Heart left ventricle (tissue), 16 donors: Measurements from ENCODE around the gene NUF2. TPM values are rescaled to one million over a fixed set of nuclear protein-coding genes. Genes with fewer than 3 reads are reported as not detected.

Source experiments
- ATAC-seq, 4 donors: fragments of 200-7000 bp; cut with Tn5 transposase; one replicate each; pipeline ENCODE4 v1.9.1; 2020 to 2022; ENCODE audit warnings: moderate library complexity in 4 of 4, mild to moderate bottlenecking in 3 of 4, moderate number of reproducible peaks in 1 of 4
- DNase-seq, 5 donors: peaks; one replicate each; pipeline ENCODE4 v3.0.0-alpha.2; 2020
- H3K27ac ChIP-seq, 12 donors: fragments of 200-600 bp; sonication (generic) in 4 of 12; one replicate each; pipeline versions ENCODE4 v1.5.0 to v1.8.0; 2016 to 2022; ENCODE audit warnings: mild to moderate bottlenecking in 2 of 12
- H3K27me3 ChIP-seq, 9 donors: fragments of 200-600 bp; sonication (generic) in 2 of 9; one replicate each; pipeline versions ENCODE4 v1.5.1 to v1.8.0; 2016 to 2022; ENCODE audit warnings: mild to moderate bottlenecking in 3 of 9
- H3K36me3 ChIP-seq, 9 donors: fragments of 200-600 bp; sonication (generic) in 2 of 9; one replicate each; pipeline versions ENCODE4 v1.5.0 to v1.8.0; 2018 to 2022; ENCODE audit warnings: mild to moderate bottlenecking in 2 of 9
- H3K4me1 ChIP-seq, 12 donors: fragments of 200-600 bp; sonication (generic) in 4 of 12; one replicate each; pipeline versions ENCODE4 v1.5.0 to v1.8.0; 2016 to 2022; ENCODE audit warnings: mild to moderate bottlenecking in 3 of 12
- H3K4me3 ChIP-seq, 12 donors: fragments of 200-600 bp; sonication (generic) in 4 of 12; one replicate each; pipeline versions ENCODE4 v1.5.0 to v1.8.0; 2017 to 2022; ENCODE audit warnings: mild to moderate bottlenecking in 9 of 12, moderate library complexity in 4 of 12
- H3K9me3 ChIP-seq, 12 donors: fragments of 200-600 bp; sonication (generic) in 4 of 12; one replicate each; pipeline versions ENCODE4 v1.5.0 to v1.8.0; 2016 to 2022; ENCODE audit warnings: mild to moderate bottlenecking in 1 of 12
- POLR2A ChIP-seq, 2 donors: fragments of 450-650 bp; IDR thresholded peaks; one replicate each; pipeline ENCODE4 v1.6.1; 2017; ENCODE audit warnings: antibody characterized with exemption in 2 of 2, mild to moderate bottlenecking in 2 of 2, moderate library complexity in 2 of 2
- WGBS, 4 donors: extraction: QIAGEN DNeasy Blood & Tissue Kit in 2 of 4; methylation state at CpG; one replicate each; pipeline versions ENCODE4 v1.1.5 to v1.1.7; 2013 to 2018; 5-methylcytosine and 5-hydroxymethylcytosine counted together
- intact Hi-C, 10 donors: fragments of 100-400 bp; cut with DNase I; formaldehyde crosslinking; loops; one replicate each; pipeline versions ENCODE4 v1.11.1 to v1.14.2; 2022
- polyA plus RNA-seq, 2 donors: library from polyadenylated mRNA; stranded (reverse); fragments of 200-250 nt; gene quantifications; one replicate each; pipeline ENCODE4 v1.2.3, GENCODE V29; 2013
- total RNA-seq, 9 donors: library from RNA; depleted of rRNA in 2 of 9; stranded (reverse); fragments of >200 nt in 2 of 9; fragmentation: NEBNext Ultra II Directional in 3 of 9; extraction: Animal tissue kit (Norgen Biotek cat#: 25700) in 3 of 9; gene quantifications; one replicate each; pipeline versions ENCODE4 v1.1.0 to v1.2.4, GENCODE V29; 2016 to 2023
- TF ChIP-seq, protein P1 (sequence below), 12 donors: fragments of 200-600 bp; sonication (generic) in 4 of 12; IDR thresholded peaks; one replicate each; pipeline versions ENCODE4 v1.5.0 to v1.8.0; 2018 to 2022; ENCODE audit warnings: antibody characterized with exemption in 12 of 12, mild to moderate bottlenecking in 5 of 12
- donor health status: ischemic (EF 13 %, LVEDD 7.1; RV severe dilation, severe dysfunction).
- donor health status: healthy with polysubstance abuse.
- donor health status: DM: no; HTN: yes; CAD: no.
- donor health status: DM: no; HTN: no; CAD: no.
- donor health status: ischemic (EF 25% LVEDD 6.9; RV normal size, moderate dysfunction).
- donor health status: ischemic (EF 25% LVEDD 5.7; RV mildly dilated, moderate dysfunction).
- donor health status: healthy.
- donor health status: DM: yes; HTN: yes; CAD: no.
- donor health status: ischemic (EF 35%, LVEDD 5.7; RV mildly dilated, moderate dysfunction).
- donor health status: nonischemic (EF 11% LVEDD 7.7; RV severe dilation, severe dysfunction).
- donor health status: DM: yes; HTN: yes; CAD: no.
- donor health status: PGD.
- donor health status: ischemic (EF 29% LVEDD 5.4; RV normal size, mild dysfunction).
- donor health status: nonischemic (EF 23%, LVEDD 6.1; RV moderate dilation, normal function).

The NUF2 gene
- total and polyA plus RNA-seq, 11 donors: 0.18 to 3.2 (median 0.48) TPM; not detected in 3

DNA sequence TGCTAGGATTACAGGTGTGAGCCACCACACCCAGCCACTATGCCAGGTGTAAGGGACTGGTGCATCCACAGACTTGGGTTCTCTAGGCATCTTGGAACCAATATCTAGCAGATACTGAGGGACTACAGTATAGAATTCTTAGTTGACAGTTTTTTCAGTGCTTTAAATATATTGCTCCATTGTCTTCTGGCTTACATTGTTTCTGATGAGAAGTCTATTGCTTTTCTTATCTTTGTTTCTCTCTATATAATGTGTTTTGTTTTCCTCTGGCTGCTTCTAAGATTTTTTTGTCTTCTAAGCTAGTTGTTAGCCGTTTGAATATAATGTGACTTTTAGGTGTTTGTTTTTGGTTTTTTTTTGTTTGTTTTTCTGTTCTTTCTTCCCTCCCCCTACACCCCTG, 13.5 kb downstream of the NUF2 start:
- WGBS, 4 donors: 90 to 92% (median 91%) methylated on average over 1 of the region's 1 CpG
- no peak overlapping the region for H3K4me3 ChIP-seq
- H3K4me1 ChIP-seq: no peaks in the 10 kb centered on the region
- no peaks in the 10 kb centered on the region for H3K27me3 ChIP-seq
- H3K27ac ChIP-seq: no peak overlapping the region
- peaks cover 0 to 8% (median 0%) of the 10 kb centered on the region in 9 donors for H3K36me3 ChIP-seq
- no peak for TF ChIP-seq POLR2A (IDR thresholded peaks at IDR 0.05)
- TF ChIP-seq, protein P1, sequence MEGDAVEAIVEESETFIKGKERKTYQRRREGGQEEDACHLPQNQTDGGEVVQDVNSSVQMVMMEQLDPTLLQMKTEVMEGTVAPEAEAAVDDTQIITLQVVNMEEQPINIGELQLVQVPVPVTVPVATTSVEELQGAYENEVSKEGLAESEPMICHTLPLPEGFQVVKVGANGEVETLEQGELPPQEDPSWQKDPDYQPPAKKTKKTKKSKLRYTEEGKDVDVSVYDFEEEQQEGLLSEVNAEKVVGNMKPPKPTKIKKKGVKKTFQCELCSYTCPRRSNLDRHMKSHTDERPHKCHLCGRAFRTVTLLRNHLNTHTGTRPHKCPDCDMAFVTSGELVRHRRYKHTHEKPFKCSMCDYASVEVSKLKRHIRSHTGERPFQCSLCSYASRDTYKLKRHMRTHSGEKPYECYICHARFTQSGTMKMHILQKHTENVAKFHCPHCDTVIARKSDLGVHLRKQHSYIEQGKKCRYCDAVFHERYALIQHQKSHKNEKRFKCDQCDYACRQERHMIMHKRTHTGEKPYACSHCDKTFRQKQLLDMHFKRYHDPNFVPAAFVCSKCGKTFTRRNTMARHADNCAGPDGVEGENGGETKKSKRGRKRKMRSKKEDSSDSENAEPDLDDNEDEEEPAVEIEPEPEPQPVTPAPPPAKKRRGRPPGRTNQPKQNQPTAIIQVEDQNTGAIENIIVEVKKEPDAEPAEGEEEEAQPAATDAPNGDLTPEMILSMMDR (IDR thresholded peaks at IDR 0.05): no peak
- no peak for DNase-seq
- intact Hi-C loops: no loop called here
- no peak for ATAC-seq
- H3K9me3 ChIP-seq: peaks cover 0 to 15% (median 2%) of the 10 kb centered on the region in 12 donors

DNA sequence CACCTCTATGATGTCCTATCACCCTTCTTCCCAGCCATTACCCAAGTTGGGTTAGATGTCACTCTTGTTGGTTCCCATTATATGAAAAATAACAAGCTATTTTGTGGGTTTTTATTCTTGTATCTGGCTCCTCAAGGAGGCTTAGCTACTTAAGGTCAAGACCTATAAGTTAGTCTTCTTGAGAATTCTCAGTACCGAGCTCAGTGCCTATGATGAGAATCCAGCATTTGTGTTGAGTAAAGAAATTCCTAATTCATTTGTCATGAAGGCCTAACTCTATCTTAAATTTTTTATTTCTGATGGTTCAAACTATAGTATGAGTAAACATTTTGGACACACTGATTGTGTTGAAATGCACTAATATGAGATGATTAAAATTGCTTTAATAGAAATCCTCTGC, 15.9 kb downstream of the NUF2 start:
- H3K27ac ChIP-seq: no peak overlapping the region
- no peak for ATAC-seq
- H3K36me3 ChIP-seq: peaks cover 0 to 9% (median 0%) of the 10 kb centered on the region in 9 donors
- H3K27me3 ChIP-seq: no peaks in the 10 kb centered on the region
- 97 to 100% (median 98%) methylated on average over 1 of the region's 1 CpG for WGBS, 4 donors
- no peak overlapping the region for H3K4me3 ChIP-seq
- intact Hi-C loops: no loop called here
- no peak for DNase-seq
- no peaks in the 10 kb centered on the region for H3K4me1 ChIP-seq
- peaks cover 0 to 4% (median 0%) of the 10 kb centered on the region in 12 donors for H3K9me3 ChIP-seq
- TF ChIP-seq POLR2A (IDR thresholded peaks at IDR 0.05): no peak
- TF ChIP-seq, protein P1 (IDR thresholded peaks at IDR 0.05): no peak

DNA sequence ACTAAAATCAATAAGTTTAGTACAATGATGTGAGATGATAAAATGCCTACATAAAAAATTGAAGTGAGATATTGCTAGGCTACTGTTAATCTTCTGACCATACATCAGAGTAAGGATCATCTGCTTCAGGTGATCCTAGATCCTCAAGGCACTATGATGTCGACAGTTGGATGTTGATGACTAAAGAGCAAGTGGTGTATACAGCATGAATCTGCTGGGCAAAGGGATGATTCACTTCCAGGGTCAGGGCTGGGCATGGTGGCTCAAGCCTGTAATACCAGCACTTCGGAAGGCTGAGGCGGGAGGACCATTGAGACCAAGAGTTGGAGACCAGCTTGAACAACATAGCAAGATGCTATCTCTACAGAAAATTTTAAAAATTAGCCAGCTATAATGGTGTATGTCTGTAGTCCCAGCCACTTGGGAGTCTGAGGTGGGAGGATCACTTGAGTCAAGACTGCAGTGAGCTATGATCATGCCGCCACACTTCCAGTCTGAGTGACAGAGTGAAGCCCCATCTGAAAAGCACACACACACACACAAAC, 24.6 kb downstream of the NUF2 start:
- Histone ChIP-seq H3K4me3 (no peak overlapping the region), H3K27me3 (no peaks in the 10 kb centered on the region), H3K4me1 (no peaks in the 10 kb centered on the region), H3K36me3 (peaks cover 0 to 5% (median 0%) of the 10 kb centered on the region in 9 donors), H3K27ac (no peak overlapping the region), H3K9me3 (no peaks in the 10 kb centered on the region)
- ATAC-seq: no peak
- intact Hi-C loops: no loop called here
- DNase-seq: no peak
- TF ChIP-seq POLR2A (IDR thresholded peaks at IDR 0.05): no peak
- TF ChIP-seq, protein P1 (IDR thresholded peaks at IDR 0.05): no peak
- 73 to 97% (median 85%) methylated on average over 4 of the region's 4 CpGs for WGBS, 4 donors

- no peak for TF ChIP-seq POLR2A (IDR thresholded peaks at IDR 0.05)
- no peak for ATAC-seq
- WGBS, 4 donors: 96 to 98% (median 98%) methylated on average over 2 of the region's 2 CpGs
- H3K36me3 ChIP-seq: peaks cover 0 to 5% (median 0%) of the 10 kb centered on the region in 9 donors
- H3K27me3 ChIP-seq: no peaks in the 10 kb centered on the region
- H3K27ac ChIP-seq: no peak overlapping the region
- DNase-seq: no peak
- no peak overlapping the region for H3K4me3 ChIP-seq
- H3K4me1 ChIP-seq: no peaks in the 10 kb centered on the region
- intact Hi-C loops: no loop called here
- no peaks in the 10 kb centered on the region for H3K9me3 ChIP-seq
These were observed 25.4 kb downstream of the NUF2 start for GRCh38 chr1:163347106-163347505.

DNA sequence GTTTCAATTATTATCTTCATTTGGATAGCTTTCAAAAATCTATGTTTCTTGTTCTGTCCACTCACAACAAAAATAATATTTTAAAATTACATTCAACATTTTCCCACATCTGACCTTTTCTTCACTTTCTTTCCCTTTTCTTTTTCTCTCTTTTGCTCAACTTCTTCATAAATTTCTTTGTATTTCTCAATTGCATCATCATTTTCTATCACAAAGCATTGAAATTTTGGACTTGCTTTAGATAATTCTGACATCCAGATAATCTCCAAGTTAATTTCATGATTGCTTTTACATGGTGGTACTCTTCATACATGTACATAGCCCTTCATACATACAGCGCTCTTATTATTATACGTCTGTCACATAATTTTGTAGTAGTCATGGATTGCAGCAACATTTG, 30.2 kb downstream of the NUF2 start:
- H3K27ac ChIP-seq: no peak overlapping the region
- ATAC-seq (no peak), DNase-seq (no peak)
- H3K4me1 ChIP-seq: no peaks in the 10 kb centered on the region
- H3K4me3 ChIP-seq: no peak overlapping the region
- 97 to 99% (median 98%) methylated on average over 2 of the region's 2 CpGs for WGBS, 4 donors
- H3K36me3 ChIP-seq: peaks cover 0 to 5% (median 0%) of the 10 kb centered on the region in 9 donors
- intact Hi-C loops: no loop called here
- no peaks in the 10 kb centered on the region for H3K9me3 ChIP-seq
- TF ChIP-seq, protein P1 (IDR thresholded peaks at IDR 0.05): no peak
- TF ChIP-seq POLR2A (IDR thresholded peaks at IDR 0.05): no peak
- no peaks in the 10 kb centered on the region for H3K27me3 ChIP-seq
